K562 (cell line): ENCODE data around the gene TTC23L. TPM values are rescaled to one million over a fixed set of nuclear protein-coding genes. Genes with fewer than 3 reads are reported as not detected.

Experiments
- EGR1 ChIP-seq: fragments of 450-650 bp; conservative IDR thresholded peaks from 2 replicates; pipeline ENCODE4 v1.6.1; 2017; ENCODE audit warnings: mild to moderate bottlenecking
- ESRRA ChIP-seq: fragments of 450-650 bp; IDR thresholded peaks from 2 replicates; pipeline ENCODE4 v1.6.1; 2014; ENCODE audit warnings: low read depth, mild to moderate bottlenecking, moderate library complexity, borderline replicate concordance
- FOXK1 ChIP-seq: sonication (generic); formaldehyde crosslinking; IDR thresholded peaks from 2 replicates; pipeline ENCODE4 v1.8.0; 2022; ENCODE audit warnings: missing genetic modification reagents, mild to moderate bottlenecking, borderline replicate concordance
- GTF2E2 ChIP-seq: fragments of 200-800 bp; sonication (Bioruptor generic); IDR thresholded peaks from 2 replicates; pipeline ENCODE4 v1.6.1; 2016; ENCODE audit warnings: missing genetic modification characterization, missing compliant biosample characterization
- GTF2F1 ChIP-seq: IDR thresholded peaks from 2 replicates; pipeline ENCODE4 v1.6.1; 2011; ENCODE audit warnings: low read depth, low read length, improper control_type of control experiment
- MAFF ChIP-seq: IDR thresholded peaks from 2 replicates; pipeline ENCODE4 v1.6.1; 2012; ENCODE audit warnings: low read length, improper control_type of control experiment
- MAFK ChIP-seq: IDR thresholded peaks from 2 replicates; pipeline ENCODE4 v1.6.1; 2011; ENCODE audit warnings: low read length, improper control_type of control experiment
- NFIX ChIP-seq: fragments of 250-450 bp; sonication (Bioruptor Pico); IDR thresholded peaks from 2 replicates; pipeline ENCODE4 v1.4.0; 2020; ENCODE audit warnings: low read depth, mild to moderate bottlenecking, moderate library complexity
- NFXL1 ChIP-seq: fragments of 450-650 bp; formaldehyde crosslinking; IDR thresholded peaks from 2 replicates; pipeline ENCODE4 v1.4.0; 2021; ENCODE audit warnings: mild to moderate bottlenecking
- RBM17 ChIP-seq: fragments of 200-400 bp; formaldehyde crosslinking; IDR thresholded peaks from 2 replicates; pipeline ENCODE4 v1.6.1; 2017; ENCODE audit warnings: low read depth, mild to moderate bottlenecking, low read length, borderline replicate concordance
- SNRNP70 ChIP-seq: fragments of 200-400 bp; formaldehyde crosslinking; optimal IDR thresholded peaks from 2 replicates; pipeline ENCODE3; 2017; ENCODE audit warnings: low read depth, low read length
- YBX1 ChIP-seq: fragments of 450-650 bp; IDR thresholded peaks from 2 replicates; pipeline ENCODE4 v1.7.1; 2016; ENCODE audit warnings: mild to moderate bottlenecking
- ZBTB7A ChIP-seq: IDR thresholded peaks from 2 replicates; pipeline ENCODE4 v1.6.1; 2011; ENCODE audit warnings: low read depth, mild to moderate bottlenecking, low read length, moderate library complexity, borderline replicate concordance; ENCODE audit not compliant: control insufficient read depth
- ZC3H4 ChIP-seq: sonication (generic); formaldehyde crosslinking; IDR thresholded peaks from 2 replicates; pipeline ENCODE4 v1.9.0; 2021; ENCODE audit warnings: missing genetic modification reagents, borderline replicate concordance
- ZFPM2 ChIP-seq: fragments of 250-450 bp; sonication (Bioruptor Pico); IDR thresholded peaks from 2 replicates; pipeline ENCODE4 v1.5.1; 2022; ENCODE audit warnings: mild to moderate bottlenecking
- ZHX1 ChIP-seq: fragments of 150-350 bp; conservative IDR thresholded peaks from 2 replicates; pipeline ENCODE4 v1.6.1; 2014; ENCODE audit warnings: low read length
- ZNF124 ChIP-seq: sonication (generic); formaldehyde crosslinking; IDR thresholded peaks from 2 replicates; pipeline ENCODE4 v1.8.1; 2022; ENCODE audit warnings: missing genetic modification reagents
- ZNF57 ChIP-seq: fragments of 450-650 bp; formaldehyde crosslinking; IDR thresholded peaks from 2 replicates; pipeline ENCODE4 v1.4.0; 2020; ENCODE audit warnings: mild to moderate bottlenecking, moderate library complexity
- ZNF75A ChIP-seq: fragments of 450-650 bp; formaldehyde crosslinking; IDR thresholded peaks from 2 replicates; pipeline ENCODE4 v1.4.0; 2020; ENCODE audit warnings: mild to moderate bottlenecking
- polyA plus RNA-seq, 8 experiments: library from polyadenylated mRNA; depleted of rRNA in 4 of 8; stranded (reverse) in 5 of 8; unstranded in 3 of 8; fragments of >200 nt; fragmentation: Nextera tagmentation in 2 of 8; fragmentation: Illumina TruSeq in 1 of 8; extraction: Ambion mirVana in 2 of 8; extraction: Trizol in 1 of 8; gene quantifications; 2 replicates each; pipeline versions ENCODE4 v1.2.1 to v1.2.3, GENCODE V29; 2011 to 2014; ENCODE audit warnings: inconsistent platforms in 1 of 8, missing spikeins in 1 of 8
- total RNA-seq, 7 experiments: library from RNA; depleted of rRNA in 6 of 7; stranded (reverse); fragments of >200 nt in 6 of 7; fragmentation: Illumina TruSeq in 2 of 7; extraction: Trizol in 2 of 7; gene quantifications; 2 replicates each; pipeline versions ENCODE4 v1.2.1 to v1.2.3, GENCODE V29; 2011 to 2021; ENCODE audit warnings: low replicate concordance in 1 of 7
- TF ChIP-seq, protein P1 (sequence below): IDR thresholded peaks from 3 replicates; pipeline ENCODE4 v1.6.1; 2011; ENCODE audit warnings: borderline replicate concordance, mild to moderate bottlenecking; ENCODE audit not compliant: insufficient read length, insufficient read depth
- TF ChIP-seq, protein P2 (sequence below): conservative IDR thresholded peaks from 2 replicates; pipeline ENCODE4 v1.6.1; 2011; ENCODE audit warnings: low read depth, mild to moderate bottlenecking, low read length; ENCODE audit not compliant: control insufficient read depth
- TF ChIP-seq, protein P3 (sequence below), 2 experiments: IDR thresholded peaks in 1 of 2; conservative IDR thresholded peaks in 1 of 2; 2 replicates each; pipeline ENCODE4 v1.6.1; 2016; ENCODE audit warnings: low read depth in 2 of 2, mild to moderate bottlenecking in 1 of 2, missing compliant biosample characterization in 1 of 2, missing genetic modification characterization in 1 of 2, moderate library complexity in 1 of 2

TTC23L gene
- total and polyA plus RNA-seq, 9 of the 15 experiments (the other 6 are each of a cell fraction or from before 2014, with no cell fraction given) = 0.03 to 0.32 (median 0.14) TPM; not detected in 2

GRCh38 chr5:34929134-34929719 lies 90.3 kb downstream of the TTC23L start, which contains the start of gene DNAJC21 (continued):
- TF ChIP-seq, protein P1, sequence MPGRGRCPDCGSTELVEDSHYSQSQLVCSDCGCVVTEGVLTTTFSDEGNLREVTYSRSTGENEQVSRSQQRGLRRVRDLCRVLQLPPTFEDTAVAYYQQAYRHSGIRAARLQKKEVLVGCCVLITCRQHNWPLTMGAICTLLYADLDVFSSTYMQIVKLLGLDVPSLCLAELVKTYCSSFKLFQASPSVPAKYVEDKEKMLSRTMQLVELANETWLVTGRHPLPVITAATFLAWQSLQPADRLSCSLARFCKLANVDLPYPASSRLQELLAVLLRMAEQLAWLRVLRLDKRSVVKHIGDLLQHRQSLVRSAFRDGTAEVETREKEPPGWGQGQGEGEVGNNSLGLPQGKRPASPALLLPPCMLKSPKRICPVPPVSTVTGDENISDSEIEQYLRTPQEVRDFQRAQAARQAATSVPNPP = no peak
- TF ChIP-seq EGR1 (peak; percentile 98), RBM17 (no peak), YBX1 (no peak), SNRNP70 (no peak), NFXL1 (no peak), FOXK1 (CRISPR knock-in tag) (no peak), ZBTB7A (peak; percentile 67; the same call in 1 of the 2 replicates), GTF2F1 (no peak), MAFF (no peak), GTF2E2 (tag) (no peak), ZNF57 (CRISPR knock-in tag) (no peak), ZHX1 (no peak), ZFPM2 (CRISPR knock-in tag) (no peak), ZNF124 (CRISPR knock-in tag) (no peak), NFIX (CRISPR knock-in tag) (no peak), ZNF75A (no peak), MAFK (no peak), ZC3H4 (no peak), ESRRA (no peak)
- TF ChIP-seq, protein P2, sequence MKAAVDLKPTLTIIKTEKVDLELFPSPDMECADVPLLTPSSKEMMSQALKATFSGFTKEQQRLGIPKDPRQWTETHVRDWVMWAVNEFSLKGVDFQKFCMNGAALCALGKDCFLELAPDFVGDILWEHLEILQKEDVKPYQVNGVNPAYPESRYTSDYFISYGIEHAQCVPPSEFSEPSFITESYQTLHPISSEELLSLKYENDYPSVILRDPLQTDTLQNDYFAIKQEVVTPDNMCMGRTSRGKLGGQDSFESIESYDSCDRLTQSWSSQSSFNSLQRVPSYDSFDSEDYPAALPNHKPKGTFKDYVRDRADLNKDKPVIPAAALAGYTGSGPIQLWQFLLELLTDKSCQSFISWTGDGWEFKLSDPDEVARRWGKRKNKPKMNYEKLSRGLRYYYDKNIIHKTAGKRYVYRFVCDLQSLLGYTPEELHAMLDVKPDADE = no peak; the same call in 1 of the 2 replicates
- TF ChIP-seq, protein P3, sequence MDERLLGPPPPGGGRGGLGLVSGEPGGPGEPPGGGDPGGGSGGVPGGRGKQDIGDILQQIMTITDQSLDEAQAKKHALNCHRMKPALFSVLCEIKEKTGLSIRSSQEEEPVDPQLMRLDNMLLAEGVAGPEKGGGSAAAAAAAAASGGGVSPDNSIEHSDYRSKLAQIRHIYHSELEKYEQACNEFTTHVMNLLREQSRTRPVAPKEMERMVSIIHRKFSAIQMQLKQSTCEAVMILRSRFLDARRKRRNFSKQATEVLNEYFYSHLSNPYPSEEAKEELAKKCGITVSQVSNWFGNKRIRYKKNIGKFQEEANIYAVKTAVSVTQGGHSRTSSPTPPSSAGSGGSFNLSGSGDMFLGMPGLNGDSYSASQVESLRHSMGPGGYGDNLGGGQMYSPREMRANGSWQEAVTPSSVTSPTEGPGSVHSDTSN (CRISPR knock-in tag; IDR thresholded peaks at IDR 0.05; ENCODE audit: low read depth) = no peak
- TF ChIP-seq, protein P3 (tag; conservative IDR thresholded peaks at IDR 0.05; ENCODE audit: low read depth) = 0 out of 2 replicates have a peak, but pooled peaks have one; percentile 47
